PC-3 (cell line): ENCODE measurements around the gene DLD. TPM values are rescaled to one million over a fixed set of nuclear protein-coding genes. Genes with fewer than 3 reads are reported as not detected.
A peak's percentile ranks its signal among the peaks of the same experiment; 100 is the strongest.
"Not testable (repeated sequence)": the region's sequence is repeated elsewhere in the genome, so short reads cannot be mapped to it uniquely, and the experiment has no call there.

Experiments
- ATAC-seq: fragments of 200-7000 bp; cut with Tn5 transposase; 2 replicates; pipeline ENCODE4 v1.9.1; 2020; ENCODE audit warnings: mild to moderate bottlenecking, moderate library complexity
- BruUV-seq: library from RNA; stranded (reverse); fragments of 400-500 nt; replicated peaks from 2 replicates; lab custom pipeline; 2021; lab: Mats Ljungman, UMichigan
- CTCF ChIA-PET: fragments of 300-600 bp; sonication (Branson Sonifier 250); formaldehyde crosslinking; loops from one replicate; lab custom pipeline; 2022; ENCODE audit warnings: antibody characterized with exemption; lab: Charles Lee
- POLR2A ChIA-PET: fragments of 300-600 bp; sonication (Branson Sonifier 250); formaldehyde crosslinking; loops from one replicate; lab custom pipeline; 2022; ENCODE audit warnings: antibody characterized with exemption; ENCODE audit not compliant: unreplicated experiment; lab: Charles Lee
- DNase-seq: peaks from one replicate; pipeline ENCODE4 v3.0.0-alpha.2; 2015
- H2AFZ ChIP-seq: fragments of 300-600 bp; sonication (generic); 2 replicates; pipeline ENCODE4 v1.6.0; 2016; ENCODE audit warnings: antibody characterized with exemption, low read length
- H3F3A ChIP-seq: fragments of 300-600 bp; sonication (generic); one replicate; pipeline ENCODE4 v1.6.0; 2017; ENCODE audit warnings: antibody characterized with exemption, low read length, control low read depth, mild to moderate bottlenecking; ENCODE audit not compliant: unreplicated experiment
- H3K27ac ChIP-seq: fragments of 300-600 bp; sonication (generic); 2 replicates; pipeline ENCODE4 v1.5.1; 2016; ENCODE audit warnings: mild to moderate bottlenecking, low read length
- H3K27me3 ChIP-seq: fragments of 300-600 bp; sonication (generic); 2 replicates; pipeline ENCODE4 v1.6.1; 2016; ENCODE audit warnings: low read length, mixed read lengths
- H3K36me3 ChIP-seq: fragments of 300-600 bp; sonication (generic); 2 replicates; pipeline ENCODE4 v1.6.1; 2016; ENCODE audit warnings: low read depth, mixed run types, low read length, mixed read lengths
- H3K4me1 ChIP-seq: fragments of 300-600 bp; sonication (generic); 2 replicates; pipeline ENCODE4 v1.5.1; 2016; ENCODE audit warnings: low read length; ENCODE audit not compliant: insufficient read depth
- H3K4me2 ChIP-seq: fragments of 300-600 bp; sonication (generic); 2 replicates; pipeline ENCODE4 v1.6.0; 2016; ENCODE audit warnings: low read length
- H3K4me3 ChIP-seq: fragments of 300-600 bp; sonication (generic); 2 replicates; pipeline ENCODE4 v1.5.1; 2016; ENCODE audit warnings: mild to moderate bottlenecking, low read length, mixed read lengths
- H3K79me2 ChIP-seq: fragments of 300-600 bp; sonication (generic); 2 replicates; pipeline ENCODE4 v1.6.1; 2017; ENCODE audit warnings: low read length, mixed read lengths
- H3K9ac ChIP-seq: fragments of 300-600 bp; sonication (generic); 2 replicates; pipeline ENCODE4 v1.6.0; 2016; ENCODE audit warnings: mild to moderate bottlenecking, low read length
- H3K9me2 ChIP-seq: fragments of 300-600 bp; sonication (generic); replicated peaks from 2 replicates; pipeline ENCODE4 v1.6.1; 2016; ENCODE audit warnings: mixed run types, low read length, mixed read lengths
- H3K9me3 ChIP-seq: fragments of 300-600 bp; sonication (generic); 2 replicates; pipeline ENCODE4 v1.6.1; 2016; ENCODE audit warnings: low read length, mixed read lengths
- H4K20me1 ChIP-seq: fragments of 300-600 bp; sonication (generic); 2 replicates; pipeline ENCODE4 v1.6.1; 2016; ENCODE audit warnings: low read length, mixed read lengths
- CTCF ChIP-seq: fragments of 300-600 bp; sonication (generic); conservative IDR thresholded peaks from 2 replicates; pipeline ENCODE4 v1.5.1; 2017; ENCODE audit warnings: antibody characterized with exemption, low read depth, mild to moderate bottlenecking, low read length
- EZH2 ChIP-seq: fragments of 300-600 bp; sonication (generic); IDR thresholded peaks from one replicate; pipeline ENCODE4 v1.6.1; 2017; ENCODE audit warnings: antibody characterized with exemption, mild to moderate bottlenecking, low read length; ENCODE audit not compliant: unreplicated experiment
- EZH2phosphoT487 ChIP-seq: fragments of 300-600 bp; sonication (generic); IDR thresholded peaks from 2 replicates; pipeline ENCODE4 v1.6.1; 2018; ENCODE audit warnings: mild to moderate bottlenecking, antibody characterized with exemption, low read length, borderline replicate concordance
- intact Hi-C: fragments of 100-400 bp; cut with micrococcal nuclease; formaldehyde crosslinking; loops from 2 replicates; pipeline ENCODE4 v1.9.0; 2023
- total RNA-seq: library from RNA; depleted of rRNA; stranded (reverse); fragments of >200 nt; gene quantifications from 2 replicates; pipeline ENCODE4 v1.2.3, GENCODE V29; 2014

The DLD gene
- total RNA-seq, 1 experiment from 2014 or later, result 64.0 TPM

- no peaks in the 10 kb centered on the region for H3K9me3 ChIP-seq
- no peak overlapping the region for H3K4me3 ChIP-seq
- ChIA-PET CTCF (interaction anchor here (0.6 kb wide), 1 partner anchor 158 kb away, joined by 5 read pairs; no protein-coding TSS in a partner anchor), POLR2A (no interaction called here)
- no peaks in the 10 kb centered on the region for H4K20me1 ChIP-seq
- ATAC-seq (no peak), DNase-seq (no peak)
- H3K9ac ChIP-seq, result no peak overlapping the region
- H3K27ac ChIP-seq, result no peak overlapping the region
- no peaks in the 10 kb centered on the region for H3K79me2 ChIP-seq
- intact Hi-C loops, result no loop called here
- no peaks in the 10 kb centered on the region for H3K27me3 ChIP-seq
- no peaks in the 10 kb centered on the region for H3K36me3 ChIP-seq
- no peaks in the 10 kb centered on the region for H3K9me2 ChIP-seq
- H3K4me2 ChIP-seq, result no peak overlapping the region
- H2AFZ ChIP-seq, result no peak overlapping the region
- H3F3A ChIP-seq, result no peaks in the 10 kb centered on the region
- TF ChIP-seq EZH2 (no peak), CTCF (no peak), EZH2phosphoT487 (no peak)
- no TSS peak for BruUV-seq
- no peaks in the 10 kb centered on the region for H3K4me1 ChIP-seq
Measured at GRCh38 chr7:107884066-107884818, 6.7 kb upstream of the DLD start.

- H2AFZ ChIP-seq, H3K4me2 ChIP-seq, H3K9me3 ChIP-seq, H3F3A ChIP-seq, H3K4me3 ChIP-seq, ATAC-seq, DNase-seq, H3K36me3 ChIP-seq, H3K9me2 ChIP-seq, H3K9ac ChIP-seq, intact Hi-C loops, POLR2A ChIA-PET, CTCF ChIA-PET, H3K27me3 ChIP-seq, H3K27ac ChIP-seq, BruUV-seq, H4K20me1 ChIP-seq: not testable (repeated sequence)
- Histone ChIP-seq H3K79me2 (peaks cover 16% of the 10 kb centered on the region), H3K4me1 (peaks cover 15% of the 10 kb centered on the region)
Measured at GRCh38 chr7:107887827-107888226, 3.2 kb upstream of the DLD start.

DNA sequence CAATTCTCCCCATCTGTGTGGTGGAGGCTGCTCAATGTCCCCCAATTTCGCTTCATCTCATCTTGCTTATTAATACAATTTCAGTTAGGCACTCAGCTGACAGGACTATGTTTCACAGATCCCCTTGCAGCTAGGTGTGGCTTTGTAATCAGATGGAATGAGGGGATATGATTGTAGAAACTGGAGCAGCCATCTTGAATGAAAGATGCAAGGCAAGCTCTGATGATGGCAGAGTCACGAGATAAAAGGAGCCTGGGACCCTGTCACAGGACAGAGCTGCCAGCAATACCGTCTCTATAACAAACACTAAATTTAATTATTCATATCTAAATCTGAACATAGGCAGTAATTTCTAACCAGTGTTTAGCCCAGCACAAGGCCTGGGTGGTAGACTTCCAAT is 991 bp upstream of the DLD start:
- CTCF ChIA-PET, result no interaction called here
- intact Hi-C loops, result loop anchor here (5.0 to 10.0 kb wide), 3 partner anchors 112 to 205 kb away; partner anchors contain the start of gene LAMB1

More for the DNA sequence above, 991 bp upstream of the DLD start:
- H3K4me3 ChIP-seq, result no peak overlapping the region
- H3K4me2 ChIP-seq, result peak overlapping the region; percentile 81
- H2AFZ ChIP-seq, result peak overlapping the region; percentile 96; the same call in 1 of the 2 replicates
- H3K9me2 ChIP-seq, result no peaks in the 10 kb centered on the region
- DNase-seq, result no peak
- peaks cover 31% of the 10 kb centered on the region for H3K4me1 ChIP-seq
- POLR2A ChIA-PET, result no interaction called here
- peaks cover 6% of the 10 kb centered on the region; the same call in 1 of the 2 replicates for H3K36me3 ChIP-seq
- H3K27ac ChIP-seq, result no peak overlapping the region
- no peak for ATAC-seq
- peaks cover 38% of the 10 kb centered on the region for H3K79me2 ChIP-seq
- TF ChIP-seq EZH2, result no peak
- no peak for TF ChIP-seq EZH2phosphoT487
- no peak for TF ChIP-seq CTCF
- H3K9me3 ChIP-seq, result no peaks in the 10 kb centered on the region
- no peaks in the 10 kb centered on the region for H3K27me3 ChIP-seq
- no peaks in the 10 kb centered on the region for H4K20me1 ChIP-seq
- H3K9ac ChIP-seq, result no peak overlapping the region
- BruUV-seq, result no TSS peak
- no peaks in the 10 kb centered on the region for H3F3A ChIP-seq
